ENCODE measurements around the gene TAF1B.

GRCh38 chr2:9852881-9853280 lies 9.6 kb downstream of the TAF1B start:
- TF ChIP-seq CTCF (conservative IDR thresholded peaks at IDR 0.05; ENCODE audit: low read depth, low read length): no peak
- TF ChIP-seq EZH2 (IDR thresholded peaks at IDR 0.05; ENCODE audit: borderline replicate concordance, low read depth, low read length, poor library complexity, severe bottlenecking): no peak
